ENCODE results near the gene CRTC3. TPM values are rescaled to one million over a fixed set of nuclear protein-coding genes. Genes with fewer than 3 reads are reported as not detected.

The CRTC3 gene
- total and polyA plus RNA-seq, 2 of the 13 experiments (the other 11 are each of a cell fraction or from before 2014, with no cell fraction given), result 8.4 to 11.8 TPM

GRCh38 chr15:90664650-90665287 lies 135.0 kb downstream of the CRTC3 start (continued):
- TF ChIP-seq ZNF710 (CRISPR knock-in tag; IDR thresholded peaks at IDR 0.05; ENCODE audit: borderline replicate concordance) (peak; percentile 34; the same call in 1 of the 2 replicates), KLF6 (CRISPR knock-in tag; IDR thresholded peaks at IDR 0.05) (0 out of 2 replicates have a peak, but pooled peaks have one; percentile 10), MAZ (IDR thresholded peaks at IDR 0.05; ENCODE audit: borderline replicate concordance, low read depth, low read length) (no peak), MAZ (CRISPR knock-in tag; IDR thresholded peaks at IDR 0.05; ENCODE audit: low read depth) (peak; percentile 55), NFKB2 (CRISPR knock-in tag; IDR thresholded peaks at IDR 0.05; ENCODE audit: borderline replicate concordance) (peak; percentile 18; the same call in 1 of the 2 replicates), TBX2 (CRISPR knock-in tag; IDR thresholded peaks at IDR 0.05; ENCODE audit: borderline replicate concordance) (0 out of 2 replicates have a peak, but pooled peaks have one; percentile 13), SAP130 (CRISPR knock-in tag; IDR thresholded peaks at IDR 0.05; ENCODE audit: low read depth) (no peak; the same call in 1 of the 2 replicates), GABPA (IDR thresholded peaks at IDR 0.05; ENCODE audit: low read depth, low read length) (no peak), GABPA (CRISPR knock-in tag; IDR thresholded peaks at IDR 0.05; ENCODE audit: low read depth) (no peak), ZNF740 (CRISPR knock-in tag; IDR thresholded peaks at IDR 0.05) (peak; percentile 18; the same call in 1 of the 2 replicates), YEATS4 (CRISPR knock-in tag; IDR thresholded peaks at IDR 0.05; ENCODE audit: borderline replicate concordance) (peak; percentile 63), ZMAT3 (CRISPR knock-in tag; conservative IDR thresholded peaks at IDR 0.05) (0 out of 2 replicates have a peak, but pooled peaks have one; percentile 19), DMAP1 (CRISPR knock-in tag; IDR thresholded peaks at IDR 0.05) (peak; percentile 17), HMGXB4 (CRISPR knock-in tag; IDR thresholded peaks at IDR 0.05; ENCODE audit: borderline replicate concordance in 1 of 2, low read depth in 1 of 2) (peak; percentile 52 to 64; a peak in 2 of 4 replicates), YEATS2 (CRISPR knock-in tag; IDR thresholded peaks at IDR 0.05; ENCODE audit: borderline replicate concordance) (0 out of 2 replicates have a peak, but pooled peaks have one; percentile 16), CEBPG (CRISPR knock-in tag; IDR thresholded peaks at IDR 0.05) (peak; percentile 55), CTCF (CRISPR knock-in tag; IDR thresholded peaks at IDR 0.05) (peak; percentile 35; the same call in 1 of the 2 replicates), RXRA (CRISPR knock-in tag; IDR thresholded peaks at IDR 0.05) (no peak), NCOA2 (CRISPR knock-in tag; IDR thresholded peaks at IDR 0.05) (no peak)
- TF ChIP-seq, protein P1, sequence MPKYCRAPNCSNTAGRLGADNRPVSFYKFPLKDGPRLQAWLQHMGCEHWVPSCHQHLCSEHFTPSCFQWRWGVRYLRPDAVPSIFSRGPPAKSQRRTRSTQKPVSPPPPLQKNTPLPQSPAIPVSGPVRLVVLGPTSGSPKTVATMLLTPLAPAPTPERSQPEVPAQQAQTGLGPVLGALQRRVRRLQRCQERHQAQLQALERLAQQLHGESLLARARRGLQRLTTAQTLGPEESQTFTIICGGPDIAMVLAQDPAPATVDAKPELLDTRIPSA (CRISPR knock-in tag; IDR thresholded peaks at IDR 0.05; ENCODE audit: borderline replicate concordance), result no peak
- TF ChIP-seq, protein P2, sequence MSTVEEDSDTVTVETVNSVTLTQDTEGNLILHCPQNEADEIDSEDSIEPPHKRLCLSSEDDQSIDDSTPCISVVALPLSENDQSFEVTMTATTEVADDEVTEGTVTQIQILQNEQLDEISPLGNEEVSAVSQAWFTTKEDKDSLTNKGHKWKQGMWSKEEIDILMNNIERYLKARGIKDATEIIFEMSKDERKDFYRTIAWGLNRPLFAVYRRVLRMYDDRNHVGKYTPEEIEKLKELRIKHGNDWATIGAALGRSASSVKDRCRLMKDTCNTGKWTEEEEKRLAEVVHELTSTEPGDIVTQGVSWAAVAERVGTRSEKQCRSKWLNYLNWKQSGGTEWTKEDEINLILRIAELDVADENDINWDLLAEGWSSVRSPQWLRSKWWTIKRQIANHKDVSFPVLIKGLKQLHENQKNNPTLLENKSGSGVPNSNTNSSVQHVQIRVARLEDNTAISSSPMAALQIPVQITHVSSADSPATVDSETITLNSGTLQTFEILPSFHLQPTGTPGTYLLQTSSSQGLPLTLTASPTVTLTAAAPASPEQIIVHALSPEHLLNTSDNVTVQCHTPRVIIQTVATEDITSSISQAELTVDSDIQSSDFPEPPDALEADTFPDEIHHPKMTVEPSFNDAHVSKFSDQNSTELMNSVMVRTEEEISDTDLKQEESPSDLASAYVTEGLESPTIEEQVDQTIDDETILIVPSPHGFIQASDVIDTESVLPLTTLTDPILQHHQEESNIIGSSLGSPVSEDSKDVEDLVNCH (CRISPR knock-in tag; IDR thresholded peaks at IDR 0.05), result no peak
